HG02642 (cell line): ENCODE measurements around the gene ZDHHC5.

Experiments used
- ATAC-seq: cut with Tn5 transposase; IDR thresholded peaks from one replicate; pipeline ENCODE4 v1.9.1; 2021; ENCODE audit warnings: mild to moderate bottlenecking; ENCODE audit not compliant: unreplicated experiment, poor library complexity

ZDHHC5 gene, protein sequence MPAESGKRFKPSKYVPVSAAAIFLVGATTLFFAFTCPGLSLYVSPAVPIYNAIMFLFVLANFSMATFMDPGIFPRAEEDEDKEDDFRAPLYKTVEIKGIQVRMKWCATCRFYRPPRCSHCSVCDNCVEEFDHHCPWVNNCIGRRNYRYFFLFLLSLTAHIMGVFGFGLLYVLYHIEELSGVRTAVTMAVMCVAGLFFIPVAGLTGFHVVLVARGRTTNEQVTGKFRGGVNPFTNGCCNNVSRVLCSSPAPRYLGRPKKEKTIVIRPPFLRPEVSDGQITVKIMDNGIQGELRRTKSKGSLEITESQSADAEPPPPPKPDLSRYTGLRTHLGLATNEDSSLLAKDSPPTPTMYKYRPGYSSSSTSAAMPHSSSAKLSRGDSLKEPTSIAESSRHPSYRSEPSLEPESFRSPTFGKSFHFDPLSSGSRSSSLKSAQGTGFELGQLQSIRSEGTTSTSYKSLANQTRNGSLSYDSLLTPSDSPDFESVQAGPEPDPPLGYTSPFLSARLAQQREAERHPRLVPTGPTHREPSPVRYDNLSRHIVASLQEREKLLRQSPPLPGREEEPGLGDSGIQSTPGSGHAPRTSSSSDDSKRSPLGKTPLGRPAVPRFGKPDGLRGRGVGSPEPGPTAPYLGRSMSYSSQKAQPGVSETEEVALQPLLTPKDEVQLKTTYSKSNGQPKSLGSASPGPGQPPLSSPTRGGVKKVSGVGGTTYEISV

DNA sequence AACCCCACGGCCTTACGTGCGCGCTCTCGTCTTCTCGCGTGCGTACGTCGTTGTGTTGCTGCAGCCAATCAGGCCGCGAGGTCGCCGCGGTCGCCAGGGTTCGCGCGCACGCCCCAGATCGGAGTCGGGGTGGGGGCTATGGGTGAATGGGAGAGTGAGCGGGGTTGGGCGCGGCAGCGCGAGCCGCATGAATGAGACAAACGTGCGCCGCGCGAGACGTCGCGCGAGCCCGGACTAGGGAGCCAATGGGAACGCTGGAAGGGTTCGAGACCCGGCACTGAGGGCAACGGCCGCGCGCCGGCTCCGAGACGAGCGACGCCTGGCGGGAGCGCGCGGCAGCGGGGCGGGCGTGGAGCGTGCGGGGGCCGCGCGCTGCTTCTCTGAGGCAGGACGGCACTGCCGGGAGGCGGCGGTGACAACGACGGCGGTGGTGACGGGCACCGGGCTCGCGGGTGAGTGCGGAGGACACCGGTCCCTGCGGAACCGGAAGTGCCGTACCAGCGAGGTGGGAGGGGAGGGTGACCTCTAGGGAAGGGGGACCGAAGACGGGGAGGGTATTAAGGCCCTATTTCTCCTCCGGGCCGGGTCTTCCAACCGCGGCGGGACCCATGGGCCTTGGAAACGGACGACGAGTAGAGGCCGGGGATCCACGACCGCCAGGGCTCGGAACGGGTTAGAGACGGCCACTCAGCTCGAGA is at the start of gene ZDHHC5:
Gene ZDHHC5 (plus strand): TSS at position 379 of the 698 bp plus-strand sequence. CDS start 4,977 bp downstream, outside the sequence.
- peak; percentile 80 for ATAC-seq

DNA sequence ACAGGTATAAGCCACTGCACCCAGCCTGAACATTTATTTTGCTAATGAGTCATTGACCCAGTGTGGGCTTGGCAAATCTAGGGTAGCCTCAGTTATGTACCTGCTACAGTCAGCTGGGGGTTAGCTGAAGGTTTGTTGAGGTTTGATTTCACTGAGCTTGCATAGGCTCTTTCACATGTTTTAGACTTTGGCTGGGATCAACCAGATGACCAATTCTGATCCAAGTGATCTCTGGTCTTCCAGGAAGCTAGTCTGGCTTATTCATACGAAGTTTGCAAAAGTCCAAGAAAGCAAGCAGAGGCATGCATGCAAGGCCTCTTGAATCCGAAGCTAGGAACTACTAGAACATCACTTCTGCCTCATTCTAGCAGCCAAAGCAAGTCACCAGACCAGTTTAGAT is 49.5 kb upstream of the ZDHHC5 start:
- ATAC-seq, result no peak

DNA sequence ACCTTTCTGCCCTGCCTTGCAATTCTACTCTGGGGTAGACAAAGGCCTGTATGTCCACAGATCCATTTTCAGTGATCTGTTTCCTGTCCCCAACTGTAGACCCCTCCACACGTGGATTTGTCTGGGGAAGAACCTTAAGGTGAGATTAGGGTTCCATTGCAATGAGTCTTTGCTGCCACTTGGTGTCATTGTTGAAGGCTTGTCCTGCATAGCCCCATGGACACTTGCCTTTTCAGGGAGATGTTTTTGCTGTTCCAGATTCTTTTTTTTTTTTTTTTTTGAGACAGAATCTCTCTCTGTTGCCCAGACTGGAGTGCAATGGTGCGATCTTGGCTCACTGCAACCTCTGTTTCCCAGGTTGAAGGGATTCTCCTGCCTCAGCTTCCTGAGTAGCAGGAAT is 48.6 kb upstream of the ZDHHC5 start:
- ATAC-seq, result no peak

DNA sequence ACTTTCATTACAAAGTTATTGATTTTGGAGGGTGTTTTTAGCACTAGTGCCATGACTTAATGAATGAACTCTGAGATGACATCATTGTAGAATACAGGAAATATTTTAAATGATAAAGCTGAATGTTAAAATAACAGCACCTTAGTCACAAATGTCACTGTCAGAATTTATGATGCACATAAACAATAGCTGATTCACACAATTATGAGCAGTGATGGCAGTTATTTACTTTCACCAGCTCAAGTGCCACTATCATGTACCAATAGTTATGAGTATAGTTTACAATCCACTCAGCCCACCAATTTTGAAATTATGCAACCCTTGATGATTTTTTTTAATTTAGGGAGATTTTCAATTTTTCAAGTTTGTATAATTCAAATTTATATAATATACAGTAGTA is 47.4 kb upstream of the ZDHHC5 start:
- no peak for ATAC-seq

DNA sequence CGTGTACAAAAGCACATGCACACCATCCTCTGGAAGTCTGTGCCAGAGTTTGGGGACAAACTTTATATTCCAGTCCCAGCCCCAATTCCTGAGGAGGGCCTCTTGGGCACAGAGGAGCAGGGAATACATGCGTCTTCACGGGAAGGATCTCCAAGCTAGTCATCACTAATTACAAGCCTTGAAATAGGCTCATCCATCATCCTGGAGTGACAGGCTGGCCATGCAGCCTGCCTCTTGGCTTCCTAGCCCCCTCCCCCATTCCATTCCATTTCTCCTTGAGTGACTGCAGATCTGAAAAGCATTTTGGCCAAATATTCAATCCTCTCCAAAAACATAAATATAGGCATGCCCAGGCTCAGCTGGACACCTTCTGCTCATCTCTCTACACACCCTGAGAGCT is 45.7 kb upstream of the ZDHHC5 start:
- ATAC-seq, result no peak

DNA sequence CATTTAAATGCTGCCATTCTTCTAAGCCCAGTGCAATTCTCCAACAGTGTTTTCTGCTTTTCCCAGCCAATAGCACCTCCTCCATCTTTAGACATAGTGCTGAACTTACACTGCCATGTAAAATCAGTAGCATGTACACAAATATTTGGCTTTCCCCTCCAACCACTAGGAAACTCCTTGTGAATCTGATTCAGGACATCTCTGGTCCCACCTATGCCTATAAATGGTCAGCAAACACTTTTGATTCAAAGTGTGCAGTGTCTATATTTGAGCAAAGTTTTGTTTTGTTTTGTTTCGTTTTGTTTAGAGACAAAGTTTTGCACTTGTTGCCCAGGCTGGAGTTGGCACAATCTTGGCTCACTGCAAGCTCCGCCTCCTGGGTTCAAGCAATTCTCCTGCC is 43.0 kb upstream of the ZDHHC5 start:
- ATAC-seq, result no peak

DNA sequence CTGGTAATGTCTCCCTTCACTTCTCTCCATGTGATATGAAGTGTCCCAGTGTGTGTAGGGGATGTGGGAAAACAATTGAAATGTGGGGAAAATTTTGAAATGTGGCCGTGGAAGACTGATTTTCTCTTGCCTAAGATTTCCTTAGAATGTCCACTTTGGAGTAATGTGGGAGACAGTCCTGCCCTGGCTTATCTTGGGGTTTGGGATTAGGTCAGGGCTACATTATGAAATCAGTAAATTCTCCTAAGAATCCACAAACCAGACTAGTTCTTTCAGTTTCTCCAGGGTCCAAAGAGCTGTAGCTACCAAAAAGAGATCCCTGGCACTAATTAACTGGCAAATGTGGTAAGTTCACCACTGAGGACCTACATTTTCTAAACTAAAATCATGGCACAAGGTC is 41.0 kb upstream of the ZDHHC5 start:
- no peak for ATAC-seq

DNA sequence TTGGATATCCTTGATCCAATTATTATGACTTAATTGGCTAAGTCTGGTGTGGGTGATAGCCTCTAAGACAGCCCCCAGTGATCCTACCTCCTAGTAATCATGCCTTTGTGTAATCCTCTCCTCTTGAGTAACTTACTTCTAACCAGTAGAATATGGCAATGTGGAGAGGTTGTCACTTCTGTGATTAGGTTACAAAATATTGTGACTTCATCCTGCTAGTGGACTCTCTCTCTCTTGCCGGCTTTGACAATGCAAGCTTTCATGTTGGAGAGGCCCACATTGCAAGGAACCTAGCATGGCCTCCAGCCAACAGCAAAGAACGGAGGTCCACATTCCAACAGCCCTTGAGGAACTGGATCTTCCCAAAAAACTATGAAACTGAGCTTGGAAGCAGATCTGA is 37.7 kb upstream of the ZDHHC5 start:
- ATAC-seq, result no peak

DNA sequence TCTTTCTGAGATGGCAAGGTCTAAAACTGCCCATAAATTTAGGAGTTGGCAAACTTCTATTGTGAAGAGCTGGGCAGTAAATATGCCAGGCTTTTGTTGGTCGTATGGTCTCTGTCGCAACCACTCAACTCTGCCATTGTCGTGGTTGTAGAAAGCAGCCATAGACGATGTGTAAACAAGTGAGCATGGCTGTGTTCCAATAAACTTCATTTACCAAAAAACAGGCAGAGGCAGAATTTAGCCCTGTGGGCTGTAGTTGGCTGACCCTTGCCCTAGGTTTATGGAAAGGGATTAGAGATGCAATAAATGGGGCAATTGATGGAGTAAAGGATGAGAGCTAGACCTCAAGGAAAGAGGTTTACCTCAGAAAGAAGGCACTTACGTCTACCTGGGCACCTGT is 35.8 kb upstream of the ZDHHC5 start:
- no peak for ATAC-seq

DNA sequence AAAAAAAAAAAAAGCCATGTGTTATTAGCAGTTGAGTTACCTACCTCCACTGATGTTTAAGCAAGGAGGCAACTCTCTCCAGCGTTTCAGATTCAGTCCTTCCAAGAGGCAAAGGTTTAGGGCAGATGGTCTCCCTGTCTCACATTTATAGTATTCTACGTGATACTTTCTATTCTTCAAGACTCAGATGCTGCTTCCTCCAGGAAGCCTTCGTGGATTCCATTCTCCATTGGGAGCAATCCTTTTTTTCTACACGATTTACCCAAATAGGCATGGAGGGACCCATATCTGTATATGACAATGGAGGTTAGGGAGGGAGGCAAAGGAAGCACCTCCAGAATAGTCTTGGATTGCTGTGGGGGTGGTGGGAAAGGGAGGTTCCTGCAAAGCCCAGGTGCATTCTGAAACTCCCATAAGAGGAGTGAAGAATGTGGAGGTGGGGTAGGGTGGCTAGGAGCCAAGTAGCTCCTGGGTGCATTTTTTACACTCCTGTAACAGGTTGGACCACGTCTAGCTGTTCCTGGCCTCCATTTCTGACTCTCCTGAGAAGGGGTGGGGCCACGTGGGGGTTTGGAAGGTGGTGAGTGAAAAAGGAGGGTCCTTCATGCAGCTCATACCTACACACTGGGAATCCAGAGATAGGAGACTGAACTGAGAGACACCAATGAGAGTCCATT is 34.4 kb upstream of the ZDHHC5 start:
- no peak for ATAC-seq

DNA sequence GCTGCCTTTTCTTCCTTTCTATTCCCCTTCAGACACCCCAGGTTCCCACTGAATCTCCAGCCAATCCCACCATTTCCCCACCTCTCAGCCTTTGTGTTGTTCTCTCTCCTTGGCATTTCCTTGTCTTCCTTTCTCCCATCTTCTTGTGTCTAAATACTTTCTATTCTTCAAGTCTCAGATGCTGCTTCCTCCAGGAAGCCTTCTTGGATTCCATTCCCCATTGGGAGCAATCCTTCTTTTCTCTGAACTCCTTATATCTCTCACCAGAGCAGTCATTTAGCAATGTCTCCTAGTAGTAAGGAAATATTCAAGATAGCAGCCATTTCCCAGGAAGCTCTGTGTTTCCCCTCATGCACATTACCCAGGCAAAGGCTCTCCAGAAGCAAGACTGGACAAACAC is 33.6 kb upstream of the ZDHHC5 start:
- no peak for ATAC-seq

DNA sequence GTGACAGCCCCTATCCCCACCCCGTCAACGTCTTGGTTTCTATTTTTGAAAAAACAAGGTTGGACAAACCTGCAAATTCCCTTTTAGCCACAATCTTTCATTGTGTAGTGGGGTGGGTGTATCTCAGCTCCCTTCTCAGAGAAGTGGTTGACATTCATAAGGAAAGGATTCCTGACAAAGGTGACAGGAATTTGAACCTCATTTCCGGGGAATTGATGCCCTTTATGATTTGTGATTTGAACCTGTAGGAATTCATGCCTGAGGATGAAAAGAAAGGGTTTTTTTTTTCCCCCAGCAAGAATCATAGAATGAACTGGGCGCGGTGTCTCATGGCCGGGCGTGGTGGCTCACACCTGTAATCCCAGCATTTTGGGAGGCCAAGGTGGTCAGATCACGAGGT is 32.7 kb upstream of the ZDHHC5 start:
- ATAC-seq, result no peak

DNA sequence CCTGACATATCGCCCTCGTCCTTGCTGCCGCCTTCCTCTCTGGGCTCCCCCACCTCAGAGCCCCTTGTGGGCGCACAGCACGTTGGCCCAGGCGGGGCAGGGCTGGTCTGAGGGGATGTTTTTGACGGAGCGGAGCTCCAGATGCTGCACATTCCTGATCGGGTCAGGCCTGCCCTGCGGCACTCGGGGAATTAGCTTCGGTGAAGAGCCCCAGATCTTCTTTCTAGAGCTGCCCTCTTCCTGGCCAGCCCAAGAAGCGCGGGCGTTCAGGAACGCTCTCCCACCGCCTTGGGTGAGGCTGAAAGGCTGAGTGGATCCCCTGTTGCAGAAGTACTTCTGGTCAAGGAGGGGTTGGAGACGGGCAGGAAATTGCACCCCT is 30.3 kb upstream of the ZDHHC5 start:
- no peak for ATAC-seq

DNA sequence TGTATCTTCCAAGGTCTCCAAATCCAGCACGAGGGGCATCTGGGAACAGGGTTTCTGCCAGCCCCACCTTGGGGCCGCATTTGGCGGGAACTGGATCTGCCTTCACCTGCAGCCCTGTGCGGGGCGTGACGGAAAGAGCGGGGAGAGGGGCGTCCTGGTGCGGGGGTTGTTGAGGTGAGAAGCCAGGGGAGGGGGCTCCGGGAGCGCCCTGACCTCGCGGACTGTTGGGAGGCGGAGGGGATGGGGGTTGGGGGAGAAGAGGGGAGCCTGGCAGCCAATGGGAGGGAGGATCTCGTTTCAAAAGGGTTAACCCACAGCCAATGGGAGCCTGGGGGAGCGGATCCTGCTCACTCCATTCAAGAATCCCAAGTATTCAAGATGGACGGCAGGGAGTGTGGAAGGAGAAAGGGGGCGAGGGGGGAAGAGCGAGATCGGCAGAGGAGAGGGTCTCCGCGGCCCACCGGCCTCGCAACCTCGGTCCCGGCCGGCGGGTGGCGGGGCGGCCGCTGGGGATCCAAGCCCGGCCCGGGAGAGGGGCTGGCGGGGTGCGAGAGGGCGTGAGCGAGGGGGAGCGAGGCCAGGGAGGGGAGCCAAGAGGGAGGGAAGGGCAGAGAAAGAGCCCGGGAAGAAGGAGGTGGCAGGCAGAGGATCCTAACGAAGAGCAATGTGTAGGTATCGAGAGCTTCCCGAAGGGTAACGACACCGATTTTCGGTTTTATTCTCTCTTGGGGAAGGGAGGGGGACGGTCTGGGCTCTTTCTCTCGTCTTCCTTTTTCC is 29.7 kb upstream of the ZDHHC5 start:
- peak; percentile 54 for ATAC-seq

DNA sequence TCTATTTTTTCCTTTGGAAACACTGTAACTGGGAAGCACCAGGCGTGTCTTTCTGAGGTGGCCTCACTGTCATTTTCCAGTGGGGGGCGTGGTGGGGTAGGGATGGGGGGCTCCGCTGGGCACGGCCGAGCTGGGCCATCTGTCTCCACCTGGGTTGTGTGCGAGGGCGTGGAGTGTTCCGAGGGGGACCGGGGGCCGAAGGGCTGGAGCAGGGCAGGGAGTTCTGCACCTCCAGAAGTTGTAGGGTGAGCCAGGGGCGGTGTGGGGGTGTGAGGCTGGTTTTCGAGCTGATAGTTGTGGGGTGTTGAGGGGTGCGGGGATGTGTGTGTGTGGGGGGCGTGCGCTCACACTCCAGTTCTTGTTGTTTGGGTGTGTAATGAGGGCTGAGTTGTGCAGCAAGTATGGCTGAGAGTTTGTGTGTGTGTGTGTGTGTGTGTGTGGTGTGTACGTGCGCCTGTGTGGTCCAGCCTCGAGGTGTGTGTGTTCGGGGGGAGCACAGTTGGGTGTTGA is 29.0 kb upstream of the ZDHHC5 start:
- ATAC-seq, result no peak

DNA sequence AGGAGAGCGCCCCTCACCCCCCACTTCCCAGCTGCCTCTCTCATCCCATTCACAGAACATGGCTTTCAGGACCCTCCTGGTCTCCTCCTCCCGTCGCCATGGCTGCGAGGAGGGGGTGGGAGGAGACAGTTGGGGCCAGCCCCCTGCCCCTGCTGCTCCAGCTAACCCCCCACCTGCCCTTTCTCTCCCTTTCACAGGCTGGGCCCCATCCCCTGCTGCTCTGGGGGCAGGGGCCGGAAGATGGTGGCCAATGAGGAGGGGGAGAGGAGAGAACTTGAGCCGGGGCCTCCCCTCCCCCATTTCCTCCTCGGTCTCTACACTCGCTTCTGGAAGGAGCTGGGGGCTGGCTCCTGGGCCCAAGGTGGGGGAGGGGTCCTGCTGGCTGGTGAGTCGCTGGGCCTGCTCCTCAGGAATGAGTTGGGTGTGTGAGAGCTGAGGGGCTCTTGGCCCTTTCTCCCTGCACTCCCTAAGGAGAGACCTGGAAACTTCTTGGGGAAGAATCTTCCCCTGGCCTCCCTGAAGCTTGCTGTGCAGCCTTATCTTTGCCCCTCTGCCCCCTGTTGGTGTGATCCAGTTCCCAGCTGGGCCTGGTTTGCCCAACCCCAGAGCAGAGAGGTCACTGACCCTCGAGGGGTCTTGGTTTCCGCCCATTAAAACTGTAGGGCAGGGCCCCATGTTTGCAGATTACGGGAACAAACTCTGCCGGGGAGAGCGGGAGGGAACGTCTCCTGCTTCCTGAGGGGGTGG is 28.4 kb upstream of the ZDHHC5 start:
- no peak for ATAC-seq

DNA sequence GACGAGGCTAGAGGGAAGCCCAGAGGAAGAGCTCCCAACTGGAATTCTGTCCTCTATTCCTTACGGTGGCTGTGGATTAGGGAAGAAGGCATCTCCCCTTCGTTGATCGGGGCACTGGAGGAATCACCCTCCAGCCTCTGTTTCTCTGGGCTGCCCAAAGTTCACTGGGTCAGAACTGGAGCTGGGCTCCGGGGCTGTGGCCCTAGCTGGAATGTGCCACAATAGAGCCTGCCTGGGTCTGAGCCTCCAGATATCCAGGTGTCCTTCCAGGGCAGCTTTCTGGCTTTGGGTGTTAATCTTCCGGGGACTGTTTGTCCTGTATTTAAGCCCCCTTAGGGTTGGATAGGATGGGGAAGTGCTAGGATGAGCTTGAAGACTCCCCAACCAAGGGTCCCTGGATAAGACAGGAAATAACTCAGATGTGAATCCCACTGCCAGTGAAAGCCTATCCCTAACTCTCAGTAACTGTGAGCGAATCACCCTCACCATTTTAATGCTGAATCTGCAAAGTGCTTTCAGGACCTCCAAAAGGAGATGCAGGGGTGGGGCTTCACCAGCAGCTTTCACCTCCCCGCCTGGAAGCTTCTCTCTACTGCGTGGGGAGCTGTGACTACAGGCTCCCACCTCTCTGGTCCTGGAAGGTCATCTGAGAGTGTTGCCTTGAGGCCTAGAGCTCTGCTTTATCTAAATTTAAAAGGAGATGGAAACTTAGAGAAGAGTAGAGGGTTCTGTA is 27.7 kb upstream of the ZDHHC5 start:
- no peak for ATAC-seq

DNA sequence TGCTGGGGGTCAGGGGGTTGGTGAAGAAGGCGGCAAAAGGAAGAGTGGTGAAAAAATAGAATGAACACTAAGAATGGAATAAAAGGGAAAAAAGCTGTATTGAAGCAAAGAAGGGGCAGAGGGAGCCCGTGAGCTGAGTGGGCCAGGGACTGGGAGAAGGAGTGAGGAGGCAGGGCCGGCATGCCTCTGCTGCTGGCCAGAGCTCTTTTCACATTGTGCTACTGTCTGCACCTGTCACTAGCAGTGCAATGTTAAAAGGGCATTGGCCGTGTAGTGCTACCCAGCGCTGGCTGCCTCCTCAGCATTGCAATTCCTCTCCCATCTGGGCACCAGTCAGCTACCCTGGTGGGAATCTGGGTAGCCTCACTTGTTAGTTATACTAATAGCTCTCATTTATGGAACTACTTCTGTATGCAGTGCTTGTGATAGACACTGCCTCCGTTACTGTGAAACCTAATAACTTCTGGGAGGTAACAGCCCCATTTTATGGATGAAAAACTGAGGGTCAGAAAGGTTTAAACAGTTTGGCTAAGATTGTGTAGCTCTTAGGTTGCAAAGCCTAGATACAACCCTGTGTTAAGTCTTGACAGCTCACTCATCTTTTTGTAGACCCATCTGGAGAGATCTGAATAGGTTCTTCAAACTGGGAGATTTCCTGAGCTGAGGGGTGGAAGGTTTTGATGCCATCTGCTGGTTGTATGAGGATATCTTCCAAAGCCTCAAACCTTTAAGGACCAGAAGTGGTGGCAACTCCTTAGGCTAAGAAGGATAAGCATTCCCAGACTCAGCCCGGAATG is 26.7 kb upstream of the ZDHHC5 start:
- ATAC-seq, result no peak
